GM04504 (cell line): ENCODE data around the gene ATP8B3.
"Not testable (repeated sequence)": the region's sequence is repeated elsewhere in the genome, so short reads cannot be mapped to it uniquely, and the experiment has no call there.

Experiments used
- DNase-seq: peaks from one replicate; pipeline ENCODE4 v3.0.0-alpha.2; 2012; ENCODE audit warnings: low read depth

The ATP8B3 gene

DNA sequence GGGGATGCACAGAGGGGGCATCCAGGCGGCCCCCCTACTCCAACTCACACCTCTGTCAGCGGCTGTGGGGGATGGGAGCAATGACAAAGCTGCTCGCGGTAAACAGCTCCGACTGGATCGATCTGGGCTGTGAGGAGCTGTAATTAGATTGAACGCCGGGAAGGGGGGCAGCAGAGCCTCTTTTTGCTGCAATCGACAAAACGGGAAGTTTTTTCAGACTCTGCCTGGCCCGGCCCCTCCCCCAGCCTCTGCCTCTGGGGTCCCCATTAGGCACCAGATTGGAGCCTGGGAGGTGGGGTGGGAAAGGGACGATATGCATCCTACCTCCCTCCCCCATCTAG is 42.5 kb downstream of the ATP8B3 start:
- no peak for DNase-seq

DNA sequence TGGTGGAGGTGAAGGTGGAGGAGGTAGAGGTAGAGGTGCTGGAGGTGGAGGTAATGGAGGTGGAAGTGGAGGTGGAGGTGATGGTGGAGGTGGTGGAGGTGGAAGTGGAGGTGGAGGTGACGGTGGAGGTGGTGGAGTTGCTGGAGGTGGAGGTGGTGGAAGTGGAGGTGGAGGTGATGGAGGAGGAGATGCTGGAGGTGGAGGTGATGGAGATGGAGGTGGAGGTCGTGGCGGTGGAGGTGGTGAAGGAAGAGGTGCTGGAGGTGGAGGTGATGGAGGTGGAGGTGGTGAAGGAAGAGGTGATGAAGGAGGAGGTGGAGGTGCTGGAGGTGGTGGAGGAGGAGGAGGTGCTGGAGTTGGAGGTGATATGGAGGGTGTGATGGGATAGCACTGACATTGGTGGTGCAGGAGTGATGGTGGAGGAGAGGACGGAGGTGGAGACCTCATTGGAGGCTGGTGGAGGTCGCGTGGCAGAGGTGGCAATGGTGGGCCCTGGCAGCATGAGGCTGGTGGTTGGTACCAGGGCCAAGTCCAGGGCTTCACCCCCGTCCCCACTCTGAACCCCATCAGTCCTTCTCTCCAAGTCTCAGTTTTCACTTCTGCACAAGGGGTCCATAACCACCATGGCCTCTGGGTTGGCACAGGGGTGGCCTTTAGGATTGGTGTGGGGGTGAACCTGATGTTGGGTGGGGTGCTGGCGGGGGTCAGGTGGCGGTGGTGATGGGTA is 43.0 kb downstream of the ATP8B3 start:
- DNase-seq = no peak

DNA sequence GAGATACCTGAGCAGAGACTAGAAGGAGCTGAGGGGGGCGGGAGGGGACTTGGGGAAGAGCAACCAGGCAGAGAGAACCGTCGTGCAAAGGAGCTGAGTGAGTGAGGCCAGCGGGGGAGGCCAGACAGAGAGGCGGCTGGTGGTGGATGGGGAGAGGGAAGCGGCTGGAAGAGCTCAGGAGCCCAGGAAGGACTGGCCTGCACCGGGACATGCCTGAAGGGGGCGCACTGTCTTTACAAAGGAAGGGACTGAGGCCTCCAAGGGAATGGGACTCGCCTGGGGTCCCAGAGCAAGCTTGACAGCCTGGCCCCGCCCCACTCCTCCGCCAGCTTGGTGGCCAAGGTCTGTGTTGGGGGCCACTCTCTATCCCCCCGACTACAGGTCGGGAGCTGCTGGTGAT is 43.8 kb downstream of the ATP8B3 start:
- no peak for DNase-seq

DNA sequence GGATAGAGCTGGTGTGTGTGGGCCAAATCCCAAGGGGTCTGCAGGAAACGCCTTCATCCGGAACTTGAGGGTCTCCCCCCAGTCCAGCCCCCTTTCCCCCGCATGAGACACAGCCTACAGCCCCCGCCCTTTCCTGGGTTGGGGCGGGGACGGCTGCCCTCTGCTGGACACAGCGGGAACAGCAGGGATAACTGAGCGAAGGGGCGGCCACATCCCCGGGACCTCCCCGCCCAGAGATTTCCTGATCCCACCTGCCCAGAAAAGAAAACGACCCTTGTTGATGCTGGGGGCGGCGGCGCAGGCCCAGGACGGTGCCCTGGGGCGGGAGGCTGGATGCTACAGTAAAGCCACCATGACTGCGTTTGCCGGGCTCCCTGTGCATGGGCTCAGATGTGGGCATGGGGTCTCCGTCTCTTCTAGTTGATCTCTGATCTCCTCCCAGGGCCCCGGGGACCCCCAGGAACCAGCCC is 44.6 kb downstream of the ATP8B3 start:
- no peak for DNase-seq

DNA sequence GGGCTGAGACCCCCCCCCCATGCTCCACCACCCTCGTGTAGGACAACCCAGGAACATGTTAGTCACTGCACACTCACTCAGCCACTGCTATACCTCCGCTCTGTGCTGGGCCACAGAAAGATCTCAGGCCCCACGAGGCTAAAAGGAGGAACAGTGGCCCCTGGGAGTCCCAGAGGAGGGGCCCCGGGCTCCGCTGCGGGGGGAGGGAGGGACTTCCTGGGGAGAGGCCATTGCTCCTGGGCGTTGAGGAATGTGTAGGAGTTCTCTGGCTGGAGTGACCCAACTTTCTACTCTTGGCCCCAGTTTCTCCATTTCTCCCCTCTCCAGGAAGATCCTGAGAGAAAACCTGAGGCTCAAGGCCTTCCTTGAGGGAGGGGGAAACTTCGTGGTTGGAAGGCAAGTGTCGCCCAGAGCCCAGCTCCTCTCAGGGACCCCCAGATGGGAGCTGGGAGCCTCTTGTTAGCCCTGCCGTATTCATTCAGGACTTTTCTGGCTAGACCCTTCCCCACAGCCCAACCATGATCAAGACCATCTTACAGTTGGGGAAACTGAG is 45.2 kb downstream of the ATP8B3 start:
- DNase-seq = no peak

DNA sequence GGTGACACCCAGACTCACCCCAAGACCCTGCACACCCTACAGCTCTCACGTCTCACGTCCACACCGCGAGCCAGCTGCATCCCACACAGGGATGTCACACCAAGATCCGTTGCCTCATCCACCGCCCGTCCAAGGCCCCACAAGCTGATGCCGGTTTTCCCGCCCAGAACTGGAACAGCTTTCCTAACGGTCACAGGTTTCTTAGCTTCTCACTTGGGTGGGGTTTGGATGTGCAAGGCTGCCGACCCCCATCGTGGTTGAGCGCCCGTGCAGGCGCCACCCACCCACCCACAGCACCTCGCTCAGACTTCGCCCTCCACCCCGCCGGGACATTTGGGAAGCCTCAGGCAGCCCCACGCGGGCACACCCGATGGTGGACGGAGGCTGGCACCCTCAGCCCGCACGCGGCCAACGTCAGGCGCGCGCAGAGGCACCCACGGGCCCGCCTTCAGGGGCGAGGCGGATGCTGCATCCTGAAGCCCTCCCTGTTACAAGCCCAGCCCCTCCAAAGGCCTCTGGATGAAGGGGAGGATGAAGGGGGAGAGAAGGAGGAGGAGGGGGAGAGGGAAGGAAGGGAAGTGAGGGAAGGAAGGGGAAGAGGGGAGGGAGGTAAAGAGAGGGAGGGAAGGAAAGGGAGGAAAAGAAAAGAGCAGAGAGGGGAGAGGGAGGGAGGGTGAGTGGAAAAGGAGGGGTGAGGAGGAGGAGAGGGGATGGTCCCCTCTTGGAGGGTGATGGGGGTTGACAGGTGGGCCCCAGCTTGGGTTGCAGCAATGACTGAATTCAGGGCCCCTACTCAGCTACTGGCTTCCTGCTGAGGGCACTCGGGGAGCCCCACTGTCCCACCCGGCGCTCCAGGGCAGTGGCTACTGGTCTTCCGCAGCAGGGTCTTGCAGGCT is 45.9 kb downstream of the ATP8B3 start:
- DNase-seq = no peak

DNA sequence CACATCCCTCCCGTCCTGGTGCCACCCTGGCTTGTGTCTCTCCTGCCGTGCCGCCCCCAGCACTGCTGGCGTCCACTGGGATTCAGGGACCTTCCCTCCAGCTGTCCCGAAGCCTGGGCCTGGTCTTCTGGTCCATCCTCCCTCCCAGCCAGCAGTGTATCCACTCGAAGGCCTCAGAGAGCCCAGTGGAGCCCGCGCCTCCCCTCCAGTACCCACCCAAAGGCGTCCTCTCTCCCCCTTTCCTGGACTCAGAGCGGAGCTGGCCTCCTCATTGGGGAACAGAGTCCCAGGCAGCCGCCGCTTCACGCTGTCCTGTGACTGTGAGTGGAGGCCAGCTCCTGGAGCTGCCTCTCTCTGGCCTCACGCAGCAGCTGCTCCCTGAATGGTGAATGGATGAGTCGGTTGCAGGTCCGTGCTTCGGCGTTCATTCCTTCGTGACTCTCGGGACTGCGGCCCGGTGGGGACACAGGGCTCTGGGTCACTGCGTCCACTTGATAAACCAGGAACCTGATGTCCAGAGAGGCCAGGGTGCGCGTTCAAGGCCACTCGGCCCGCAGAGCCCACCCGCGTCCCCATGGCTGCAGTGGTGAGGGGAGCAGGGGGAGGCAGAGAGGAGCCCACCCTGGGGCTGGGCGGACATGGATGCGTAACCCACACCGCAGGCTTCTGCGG is 46.7 kb downstream of the ATP8B3 start:
- no peak for DNase-seq

DNA sequence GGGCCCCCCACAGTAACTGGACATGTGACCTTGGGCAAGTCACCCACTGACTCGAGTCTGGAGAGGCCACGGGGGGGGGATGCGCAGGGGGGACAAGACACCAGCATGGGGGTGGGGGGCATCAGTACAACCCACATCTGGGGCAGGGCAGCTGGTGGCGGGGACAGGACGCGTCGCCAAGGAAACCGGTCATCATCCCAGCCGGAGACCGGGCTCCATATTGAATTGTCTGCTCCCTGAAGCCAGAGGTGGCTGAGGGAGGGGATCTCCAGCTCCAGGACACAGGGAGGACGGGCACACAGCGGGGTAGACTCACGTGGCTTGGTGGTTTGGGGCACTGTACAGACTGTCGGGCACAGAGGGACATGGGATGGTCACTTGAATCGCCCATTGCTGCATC is 47.3 kb downstream of the ATP8B3 start:
- no peak for DNase-seq

DNA sequence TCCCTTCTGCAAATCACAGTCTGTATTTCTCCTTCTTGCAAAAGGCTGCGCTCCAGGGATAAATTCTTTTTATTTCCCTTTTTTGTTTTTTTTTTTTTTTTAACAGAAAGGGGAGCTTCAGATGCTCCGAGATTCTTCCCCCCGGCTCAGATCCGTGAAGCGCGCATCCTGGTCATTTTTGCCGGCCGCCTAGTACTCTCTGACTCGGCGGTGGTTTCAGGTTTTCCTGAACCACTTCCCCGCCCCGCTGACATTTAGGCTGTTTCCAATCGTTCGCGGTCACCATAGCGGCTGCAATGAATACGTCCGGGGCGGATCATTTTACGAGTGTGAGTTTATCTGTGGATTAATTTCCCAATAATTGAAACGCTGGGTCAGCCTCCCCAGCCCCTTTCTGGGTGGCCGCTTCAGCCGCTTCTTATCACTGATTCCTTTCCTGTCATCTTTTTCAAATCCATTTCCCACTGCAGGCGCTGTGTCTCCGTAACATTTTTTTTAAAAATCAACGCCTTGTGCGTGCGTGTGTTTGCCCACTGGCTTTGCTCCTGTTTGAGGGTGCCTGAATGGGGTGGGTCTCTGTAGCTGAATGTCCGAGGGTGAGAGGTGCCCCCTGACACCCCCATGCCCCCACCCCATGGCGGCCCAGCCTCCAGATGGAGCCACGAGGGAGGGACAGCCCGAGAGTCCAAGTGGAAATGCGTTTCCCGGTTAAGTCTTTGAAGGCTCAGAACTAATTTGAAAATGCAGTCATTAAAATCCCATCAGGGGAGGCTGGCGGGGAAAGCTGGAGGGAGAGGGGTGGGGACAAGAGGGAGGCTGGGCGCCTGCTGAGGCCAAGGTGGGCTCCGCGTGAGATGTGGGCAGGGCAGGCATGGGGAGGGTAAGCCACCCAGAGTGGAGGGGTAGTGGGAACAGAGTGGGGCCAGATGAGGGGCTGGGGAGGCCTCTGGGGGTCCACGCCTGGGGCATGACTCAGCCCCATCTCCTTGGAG is 48.1 kb downstream of the ATP8B3 start:
- no peak for DNase-seq

DNA sequence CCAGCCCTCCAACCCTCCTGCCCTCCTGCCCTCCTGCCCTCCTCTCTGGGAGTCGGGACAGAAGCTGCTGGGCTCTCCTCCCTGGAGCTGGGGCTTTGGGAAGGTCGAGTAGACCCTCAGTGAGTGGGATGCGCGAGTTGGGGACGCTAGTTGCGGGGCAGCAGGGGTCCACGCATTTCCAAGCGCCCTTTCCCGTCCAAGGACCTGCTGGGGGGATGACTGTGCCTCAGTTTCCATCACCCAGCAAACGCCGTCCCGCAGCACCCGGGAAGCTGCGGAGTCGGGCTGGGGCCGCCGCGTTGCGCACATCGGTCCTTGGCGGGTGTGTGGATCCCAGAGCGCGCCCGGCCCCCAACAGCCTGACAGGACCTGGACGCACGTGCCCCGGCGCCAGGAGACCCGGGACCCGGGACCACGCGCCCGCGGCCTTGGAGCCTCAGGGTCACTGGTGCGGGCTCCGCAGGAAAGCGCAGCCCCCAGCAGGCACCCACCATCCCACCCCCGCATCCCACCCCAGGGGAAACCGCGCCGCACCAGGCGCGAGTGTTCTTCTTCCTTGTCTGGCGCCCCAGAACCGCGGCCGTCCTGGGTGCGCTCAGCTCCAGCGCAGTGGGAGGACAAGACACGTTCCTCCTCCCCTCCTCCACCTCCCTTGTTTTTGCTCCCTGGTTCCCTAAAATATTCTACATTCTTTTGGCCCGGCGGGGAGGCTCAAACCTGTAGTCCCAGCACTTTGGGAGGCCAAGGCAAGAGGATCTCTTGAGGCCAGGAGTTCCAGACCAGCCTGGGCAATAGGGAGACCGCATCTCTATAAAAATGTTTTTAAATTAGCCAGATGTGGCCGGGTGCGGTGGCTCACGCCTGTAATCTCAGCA is 49.6 kb downstream of the ATP8B3 start:
- DNase-seq = no peak

DNA sequence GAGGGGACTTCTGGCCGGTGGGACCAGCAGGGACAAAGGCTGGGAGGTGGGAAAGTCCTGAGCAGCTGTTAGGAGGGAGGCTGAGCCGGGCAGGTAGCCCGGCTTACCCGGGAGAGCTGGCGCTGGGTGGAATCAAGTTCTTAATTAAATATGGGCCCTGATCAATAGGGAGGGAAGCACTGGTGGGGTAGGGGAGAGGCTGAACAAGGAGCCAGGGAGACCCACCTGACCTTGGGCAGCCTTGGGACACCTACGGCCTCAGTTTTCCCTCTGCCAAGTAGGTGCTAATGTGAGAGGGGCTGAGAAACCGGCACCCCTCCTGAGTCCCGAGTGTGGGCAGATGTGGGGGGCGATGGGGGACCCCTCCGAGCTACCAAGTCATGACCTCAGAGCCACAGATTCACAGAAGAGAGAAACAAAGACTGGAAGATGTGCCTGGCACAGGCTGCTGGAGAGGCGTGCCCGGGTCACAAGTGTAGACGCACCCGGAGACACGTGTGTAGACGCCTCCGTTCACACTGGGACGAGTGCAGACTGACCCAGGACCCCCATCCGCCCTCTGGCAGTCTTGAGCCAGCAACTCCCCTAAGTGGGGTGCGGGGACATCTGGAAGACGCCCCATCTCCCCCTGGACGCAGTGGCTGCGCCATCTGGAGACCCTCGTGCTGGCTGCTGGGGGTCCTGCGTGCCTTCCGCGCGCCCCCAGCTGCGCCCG is 50.4 kb downstream of the ATP8B3 start:
- no peak for DNase-seq

DNA sequence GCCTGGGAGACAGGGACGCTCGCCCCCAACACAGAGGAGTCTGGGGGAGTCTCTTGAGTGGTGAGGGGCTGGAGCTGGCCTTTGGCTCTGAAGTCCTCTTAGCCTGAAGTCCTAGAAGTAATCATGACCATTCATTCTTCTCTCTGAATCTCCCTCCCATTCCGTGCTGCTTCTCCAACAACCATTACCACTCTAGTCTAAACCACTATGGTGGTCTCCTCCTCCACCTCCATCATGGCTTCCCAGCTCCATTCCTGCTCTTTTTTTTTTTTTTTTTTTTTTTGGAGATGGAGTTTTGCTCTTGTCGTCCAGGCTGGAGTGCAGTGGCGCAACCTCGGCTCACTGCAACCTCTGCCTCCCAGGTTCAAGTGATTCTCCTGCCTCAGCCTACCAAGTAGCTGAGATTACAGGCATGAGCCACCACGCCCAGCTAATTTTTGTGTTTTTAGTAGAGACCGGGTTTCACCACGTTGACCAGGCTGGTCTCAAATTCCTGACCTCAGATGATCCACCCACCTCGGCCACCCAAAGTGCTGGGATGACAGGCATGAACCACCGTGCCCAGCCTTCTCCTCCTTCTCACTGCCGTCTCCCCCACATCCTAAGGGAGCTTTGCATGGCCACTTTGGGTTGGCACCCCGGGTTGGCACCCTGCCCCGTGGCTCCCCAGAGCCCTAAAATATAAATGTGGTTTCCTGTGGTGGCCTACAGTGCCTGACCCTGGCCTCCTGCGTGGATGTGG is 51.1 kb downstream of the ATP8B3 start:
- DNase-seq = not testable (repeated sequence)

DNA sequence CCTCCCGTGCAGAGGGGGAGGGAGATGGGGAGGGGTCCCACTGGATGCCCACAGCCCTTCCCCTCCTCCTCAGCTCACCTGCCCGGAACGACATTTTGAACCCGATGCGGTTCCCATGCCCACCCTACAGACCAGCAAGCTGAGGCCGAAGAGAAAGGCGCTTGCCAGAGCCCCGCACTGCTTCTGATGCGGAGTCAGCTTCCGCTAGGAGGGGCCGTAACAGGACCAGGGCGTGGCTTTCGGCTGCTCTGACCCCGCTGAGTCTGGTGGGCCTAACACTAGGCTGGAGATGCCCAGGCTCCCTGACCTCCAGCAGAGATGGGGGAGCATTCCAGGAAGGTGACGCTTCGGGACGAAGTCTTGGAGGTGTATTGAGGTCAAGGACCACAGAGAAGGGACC is 52.1 kb downstream of the ATP8B3 start:
- DNase-seq = no peak

DNA sequence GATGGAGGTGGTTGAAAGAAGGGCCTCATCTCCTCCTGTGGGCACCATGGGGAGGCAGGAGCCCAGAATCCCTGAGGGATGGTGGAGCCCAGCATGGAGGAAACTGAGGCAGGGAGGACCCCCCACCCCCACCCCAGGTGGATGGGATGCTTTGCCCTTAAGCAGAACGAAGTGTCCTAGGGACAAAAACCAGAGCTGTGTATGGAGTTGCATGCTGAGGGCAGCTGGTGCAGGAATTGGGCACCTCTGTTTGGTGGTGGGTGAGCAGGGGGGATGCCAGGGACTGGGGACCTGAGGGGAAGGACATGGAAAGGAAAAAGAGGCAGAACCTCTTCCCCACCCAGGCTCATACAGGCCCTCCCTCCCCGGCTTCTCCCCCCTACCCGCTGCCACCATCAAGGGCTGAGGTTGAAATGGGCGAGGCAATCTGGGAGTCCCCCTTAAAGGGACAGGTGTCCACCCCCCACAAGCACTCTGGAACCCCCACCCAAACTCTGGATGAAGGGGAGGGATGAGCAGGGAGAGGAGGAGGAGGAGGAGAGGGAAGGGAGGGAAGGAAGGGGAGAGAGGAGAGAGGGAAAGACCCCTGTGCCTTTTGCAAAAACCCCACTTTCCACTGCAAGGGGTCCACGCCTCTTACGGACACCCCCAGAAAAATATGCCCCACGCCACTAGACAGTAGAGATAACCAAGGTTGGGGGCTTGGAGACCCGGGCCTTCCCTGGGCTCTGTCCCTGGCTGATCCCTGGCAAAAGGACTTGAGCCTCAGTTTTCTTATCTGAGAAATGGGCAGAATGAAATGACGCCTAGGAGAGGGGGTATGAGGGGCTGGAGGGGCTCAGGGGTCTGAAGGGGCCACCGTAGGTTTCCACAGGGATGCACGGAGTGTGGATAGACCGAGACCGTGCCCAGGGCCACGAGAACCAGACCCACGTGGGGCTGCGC is 52.8 kb downstream of the ATP8B3 start:
- no peak for DNase-seq

DNA sequence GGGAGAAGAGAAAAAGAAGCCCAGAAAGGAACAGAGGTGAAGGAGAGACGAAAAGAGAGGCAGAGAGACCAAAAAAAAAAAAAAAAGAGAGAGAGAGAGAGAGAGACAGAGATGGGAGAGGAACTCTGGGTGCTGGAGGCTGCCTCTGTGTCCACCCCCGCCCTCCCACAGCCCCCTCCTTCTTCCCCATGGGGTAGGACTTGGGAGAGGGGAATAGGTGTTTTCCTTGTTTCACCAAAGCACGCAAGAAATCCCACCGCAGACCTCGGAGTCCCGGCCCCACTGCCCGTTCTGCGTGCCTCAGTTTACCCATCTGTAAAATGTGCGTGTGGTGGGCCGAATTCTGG is 53.9 kb downstream of the ATP8B3 start:
- DNase-seq = no peak

DNA sequence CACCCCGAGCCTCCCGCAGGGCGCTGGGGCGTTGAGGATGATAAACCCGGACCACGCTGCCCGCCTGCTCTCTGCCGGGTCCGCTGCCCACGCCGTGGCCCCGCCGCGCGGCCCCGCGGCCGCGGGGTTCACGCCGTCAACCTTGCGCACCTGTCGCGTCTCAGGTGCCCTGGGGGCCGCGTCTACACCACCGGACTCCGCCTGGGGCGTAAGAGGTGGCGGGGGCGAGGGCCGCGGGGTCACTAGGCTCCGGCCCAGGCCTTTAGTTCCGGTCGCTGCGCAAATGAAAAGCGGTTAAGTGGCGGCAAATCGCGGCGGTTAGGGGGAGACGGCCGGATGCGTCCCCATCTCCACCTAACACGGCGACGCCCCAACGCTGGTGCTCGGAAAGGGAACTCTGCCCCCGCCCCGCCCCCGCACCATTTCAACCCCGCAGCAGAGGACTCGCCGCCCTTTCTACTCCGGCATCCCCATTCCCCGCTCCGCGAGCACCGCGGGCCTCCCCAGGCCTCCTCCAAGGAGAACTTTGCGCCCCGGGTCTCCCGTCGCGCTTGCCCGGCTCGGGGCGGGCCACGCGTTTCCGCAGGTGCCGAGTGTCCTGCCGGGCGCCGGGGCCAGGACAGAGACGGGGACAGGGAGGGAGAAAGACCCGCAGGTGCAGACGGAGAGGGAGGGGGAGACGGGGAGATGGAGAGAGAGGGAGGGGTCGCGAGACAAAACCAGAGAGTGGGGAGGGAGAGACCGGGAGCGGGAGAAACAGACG is 54.4 kb downstream of the ATP8B3 start:
- DNase-seq = no peak
